IgD-negative memory B cell (primary cell): Measurements from ENCODE around the gene ADARB2. TPM values are rescaled to one million over a fixed set of nuclear protein-coding genes. Genes with fewer than 3 reads are reported as not detected.
"Not testable (repeated sequence)": the region's sequence is repeated elsewhere in the genome, so short reads cannot be mapped to it uniquely, and the experiment has no call there.

Source experiments
- H3K27ac Mint-ChIP-seq, 3 donors: one replicate each; pipeline ENCODE4 v1.8.0; 2020 to 2022; ENCODE audit warnings: mild to moderate bottlenecking in 3 of 3, mixed read lengths in 3 of 3, moderate library complexity in 1 of 3
- H3K27me3 Mint-ChIP-seq: one replicate; pipeline ENCODE4 v1.8.0; 2021; ENCODE audit warnings: mixed read lengths
- H3K36me3 Mint-ChIP-seq: one replicate; pipeline ENCODE4 v1.8.0; 2020; ENCODE audit warnings: mild to moderate bottlenecking, mixed read lengths
- H3K4me1 Mint-ChIP-seq, 3 donors: one replicate each; pipeline ENCODE4 v1.8.0; 2020 to 2022; ENCODE audit warnings: mixed read lengths in 3 of 3, mild to moderate bottlenecking in 1 of 3
- H3K4me3 Mint-ChIP-seq, 4 donors: one replicate each; pipeline ENCODE4 v1.8.0; 2020 to 2022; ENCODE audit warnings: mild to moderate bottlenecking in 4 of 4, mixed read lengths in 4 of 4, moderate library complexity in 3 of 4
- H3K9me3 Mint-ChIP-seq, 3 donors: one replicate each; pipeline ENCODE4 v1.8.0; 2020 to 2021; ENCODE audit warnings: mixed read lengths in 3 of 3, mild to moderate bottlenecking in 1 of 3
- polyA plus RNA-seq: library from polyadenylated mRNA; unstranded; fragments of 300-500 nt; fragmentation: Illumina TruSeq; gene quantifications from one replicate; pipeline ENCODE4 v1.2.3, GENCODE V29; 2021

ADARB2 gene
- polyA plus RNA-seq = not detected

DNA sequence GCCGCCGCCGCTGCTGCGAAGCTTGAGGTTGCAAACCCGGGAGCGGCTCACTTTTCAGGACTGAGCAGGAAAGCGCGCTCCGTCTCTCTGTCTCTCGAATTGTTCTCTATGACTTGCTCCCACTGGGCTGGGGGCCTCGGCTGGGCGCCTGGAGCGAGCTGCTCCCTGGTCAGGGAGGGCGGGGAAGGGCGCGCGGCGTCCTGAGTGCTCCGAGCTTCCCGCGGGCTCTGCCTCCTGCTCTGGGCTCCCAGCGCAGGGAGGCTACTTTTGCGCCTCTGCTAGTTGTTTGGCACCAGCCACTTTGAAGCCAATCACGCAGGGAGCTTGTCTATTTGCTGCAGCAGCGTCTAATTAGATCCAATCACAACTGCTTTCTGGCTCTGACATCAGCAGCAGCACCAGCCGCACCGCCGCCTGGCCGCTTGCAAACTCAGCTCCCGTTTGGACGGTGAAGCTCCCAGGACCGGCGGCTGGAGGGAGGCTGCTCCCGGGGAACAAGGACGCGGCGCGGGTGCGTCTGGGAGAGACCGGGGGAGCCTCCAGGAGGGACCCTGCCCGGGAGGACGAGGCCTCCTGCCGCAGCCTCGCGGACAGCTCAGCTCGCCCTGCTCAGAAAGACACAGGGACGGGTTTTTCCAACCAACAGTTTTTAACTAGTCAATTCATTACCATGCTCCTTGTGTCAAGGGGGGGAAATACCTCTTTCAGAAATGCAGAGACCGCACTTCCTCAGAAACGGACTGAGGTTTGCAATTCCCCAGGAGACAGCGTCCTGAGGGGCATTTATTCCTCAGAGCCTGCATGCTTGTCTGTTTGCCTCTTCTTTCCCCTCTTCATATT is at the start of gene ADARB2:
ADARB2 (minus strand) TSS at position 304 of the 840 bp plus-strand sequence.
- Mint-ChIP-seq H3K36me3 (no peaks in the 10 kb centered on the region), H3K4me3 (peak within 1 kb of the TSS; percentile 67 to 87 (median 77)), H3K4me1 (peaks cover 15 to 23% (median 21%) of the 10 kb centered on the region in 3 donors), H3K9me3 (no peaks in the 10 kb centered on the region), H3K27ac (no peak within 1 kb of the TSS), H3K27me3 (peaks cover 77% of the 10 kb centered on the region)

DNA sequence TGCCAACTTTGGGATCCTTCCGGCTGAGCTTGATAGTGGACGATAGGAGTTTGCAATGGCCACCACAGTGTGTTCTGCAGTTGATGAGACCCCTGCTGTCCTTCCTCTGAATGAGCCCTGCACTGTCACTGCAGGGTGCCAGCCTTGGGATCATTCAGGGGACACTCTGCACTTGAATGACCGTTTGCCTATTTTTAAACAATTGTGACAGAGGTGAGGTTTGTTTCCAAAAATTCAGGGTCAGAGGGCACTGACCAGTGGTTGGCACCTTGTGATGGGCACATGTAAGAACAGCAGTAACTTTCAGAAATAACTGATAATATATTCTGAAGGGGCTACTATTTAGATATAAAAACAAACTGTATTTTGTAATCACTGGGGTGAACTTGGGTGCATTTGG is 48.5 kb upstream of the ADARB2 start:
- no peaks in the 10 kb centered on the region for H3K4me1 Mint-ChIP-seq
- H3K9me3 Mint-ChIP-seq = peaks cover 0 to 4% (median 3%) of the 10 kb centered on the region in 3 donors
- peaks cover 6% of the 10 kb centered on the region for H3K27me3 Mint-ChIP-seq
- no peaks in the 10 kb centered on the region for H3K36me3 Mint-ChIP-seq
- no peak overlapping the region for H3K27ac Mint-ChIP-seq
- H3K4me3 Mint-ChIP-seq = no peak overlapping the region

DNA sequence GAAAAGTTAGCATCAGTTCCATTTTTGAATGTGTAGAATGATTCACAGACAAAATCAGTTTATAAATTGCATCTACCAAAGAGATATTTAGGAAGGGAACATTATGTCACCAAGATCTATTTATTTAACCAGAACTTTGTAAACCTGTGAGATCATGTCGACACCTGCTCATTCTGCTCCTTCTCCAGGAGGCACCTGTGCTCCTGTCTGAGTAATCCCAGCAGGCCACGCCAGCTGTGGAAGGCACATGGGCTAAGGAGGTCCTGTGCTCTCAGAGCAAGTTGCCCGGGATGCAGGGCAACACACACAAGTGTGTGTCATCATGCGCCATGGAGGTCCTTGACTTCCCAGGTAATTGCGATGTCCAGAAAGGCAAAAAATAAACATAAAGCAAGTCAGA is 45.5 kb upstream of the ADARB2 start:
- H3K4me1 Mint-ChIP-seq = no peaks in the 10 kb centered on the region
- H3K27me3 Mint-ChIP-seq = peaks cover 2% of the 10 kb centered on the region
- no peaks in the 10 kb centered on the region for H3K36me3 Mint-ChIP-seq
- H3K27ac Mint-ChIP-seq = no peak overlapping the region
- H3K4me3 Mint-ChIP-seq = no peak overlapping the region
- H3K9me3 Mint-ChIP-seq = peaks cover 0 to 3% (median 2%) of the 10 kb centered on the region in 3 donors

DNA sequence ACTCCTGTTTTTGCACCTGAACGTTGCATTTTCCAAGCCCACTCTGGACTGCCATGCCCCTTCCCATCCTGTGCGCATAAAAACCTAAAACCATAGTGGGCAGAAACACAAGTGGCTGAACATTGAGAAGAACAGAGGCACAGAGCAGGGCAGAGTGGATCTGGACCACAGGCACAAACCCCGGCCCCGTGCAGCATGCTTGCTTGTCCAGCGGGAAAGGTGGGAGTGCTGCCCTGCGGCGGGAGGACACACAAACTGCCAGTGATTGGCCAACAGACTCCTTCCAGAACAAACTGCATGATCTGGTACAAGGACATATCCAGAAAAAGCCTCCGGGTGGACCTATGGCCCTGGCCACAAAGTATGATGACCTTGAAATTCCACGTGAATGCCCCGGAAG is 42.5 kb upstream of the ADARB2 start:
- Mint-ChIP-seq H3K4me3 (no peak overlapping the region), H3K27ac (no peak overlapping the region), H3K27me3 (peaks cover 2% of the 10 kb centered on the region), H3K36me3 (no peaks in the 10 kb centered on the region), H3K9me3 (peaks cover 0 to 3% (median 2%) of the 10 kb centered on the region in 3 donors), H3K4me1 (peaks cover 0 to 1% (median 0%) of the 10 kb centered on the region in 3 donors)

DNA sequence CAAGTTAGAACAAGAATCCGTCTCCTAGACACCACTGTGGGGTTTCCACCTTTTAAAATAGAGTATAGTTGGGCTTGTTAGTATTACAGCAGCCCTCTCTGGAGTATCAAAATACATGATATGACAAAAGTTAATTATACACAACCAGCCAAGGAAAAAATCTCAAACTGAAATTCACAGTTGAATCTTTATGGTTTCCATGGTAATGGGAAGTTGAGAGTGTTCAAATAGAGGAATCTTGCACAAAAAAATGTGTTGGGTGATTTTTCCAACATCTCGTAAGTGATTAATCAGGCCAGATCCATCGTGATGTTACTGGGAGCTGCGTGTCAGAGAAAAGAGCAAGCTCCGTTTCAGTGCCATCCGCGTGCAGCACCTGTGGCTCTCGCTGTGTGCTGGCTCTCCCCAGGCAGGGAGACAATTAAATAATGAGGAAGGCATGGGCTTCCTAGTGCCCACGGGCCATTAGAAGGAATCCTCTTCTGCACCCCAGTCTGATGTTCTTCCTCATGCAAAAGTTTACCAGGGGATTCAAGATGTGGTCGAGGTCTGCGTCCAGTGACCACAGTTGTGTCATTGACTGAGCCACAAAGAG is 41.1 kb upstream of the ADARB2 start:
- H3K4me3 Mint-ChIP-seq = no peak overlapping the region
- H3K9me3 Mint-ChIP-seq = peaks cover 0 to 2% (median 2%) of the 10 kb centered on the region in 3 donors
- H3K27ac Mint-ChIP-seq = no peak overlapping the region
- no peaks in the 10 kb centered on the region for H3K36me3 Mint-ChIP-seq
- H3K4me1 Mint-ChIP-seq = peaks cover 0 to 2% (median 0%) of the 10 kb centered on the region in 3 donors
- H3K27me3 Mint-ChIP-seq = peaks cover 1% of the 10 kb centered on the region

DNA sequence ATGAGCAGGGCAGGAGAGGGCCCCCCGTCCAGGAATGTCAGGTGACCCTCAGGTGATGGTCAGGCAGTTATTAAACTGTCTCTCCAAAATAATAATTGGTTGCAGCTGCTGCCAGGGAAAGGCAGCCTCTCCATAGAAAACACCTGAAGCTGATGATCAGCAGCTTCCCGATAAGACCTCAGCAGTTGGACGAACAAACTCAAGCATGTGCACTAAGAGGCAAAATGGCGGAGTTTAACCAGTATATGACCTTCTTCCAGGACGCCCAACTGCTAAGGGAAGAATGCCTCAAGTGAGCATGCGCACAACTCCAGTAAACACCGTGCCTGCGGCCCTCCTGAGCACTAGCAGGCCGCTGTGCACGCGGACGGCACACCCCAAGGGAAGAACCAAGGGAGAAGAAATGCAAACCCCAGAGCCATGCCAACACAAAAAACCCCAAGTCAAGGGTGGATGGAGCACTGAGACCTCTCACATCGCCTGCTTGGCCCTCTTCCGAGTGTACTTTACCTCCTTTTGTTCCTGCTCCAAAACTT is 38.9 kb upstream of the ADARB2 start:
- H3K4me1 Mint-ChIP-seq = peaks cover 0 to 2% (median 0%) of the 10 kb centered on the region in 3 donors
- H3K36me3 Mint-ChIP-seq = no peaks in the 10 kb centered on the region
- peaks cover 1% of the 10 kb centered on the region for H3K27me3 Mint-ChIP-seq
- no peak overlapping the region for H3K4me3 Mint-ChIP-seq
- no peak overlapping the region for H3K27ac Mint-ChIP-seq
- H3K9me3 Mint-ChIP-seq = no peaks in the 10 kb centered on the region

DNA sequence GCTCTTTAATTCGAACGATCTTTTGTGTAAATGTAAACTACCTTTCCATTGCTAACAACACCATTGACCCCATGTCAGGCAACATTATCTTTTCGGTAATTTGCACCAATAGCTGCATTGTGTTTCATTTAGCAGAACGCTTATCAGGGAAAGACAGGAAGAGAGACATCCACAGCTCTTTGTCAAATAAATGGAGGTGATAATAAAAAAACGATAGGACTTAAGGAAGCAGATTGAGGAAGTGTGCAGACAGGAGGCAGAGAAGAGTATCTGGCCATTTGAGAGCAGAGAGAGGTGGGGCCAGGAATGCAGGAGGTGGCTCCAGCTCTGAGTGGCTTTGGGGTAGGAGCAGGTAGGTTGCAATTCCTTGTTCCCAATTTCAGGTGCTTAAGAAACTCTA is 37.5 kb upstream of the ADARB2 start:
- H3K4me1 Mint-ChIP-seq = peaks cover 0 to 2% (median 0%) of the 10 kb centered on the region in 3 donors
- no peaks in the 10 kb centered on the region for H3K36me3 Mint-ChIP-seq
- H3K4me3 Mint-ChIP-seq = no peak overlapping the region
- no peaks in the 10 kb centered on the region for H3K9me3 Mint-ChIP-seq
- peaks cover 1% of the 10 kb centered on the region for H3K27me3 Mint-ChIP-seq
- H3K27ac Mint-ChIP-seq = no peak overlapping the region

DNA sequence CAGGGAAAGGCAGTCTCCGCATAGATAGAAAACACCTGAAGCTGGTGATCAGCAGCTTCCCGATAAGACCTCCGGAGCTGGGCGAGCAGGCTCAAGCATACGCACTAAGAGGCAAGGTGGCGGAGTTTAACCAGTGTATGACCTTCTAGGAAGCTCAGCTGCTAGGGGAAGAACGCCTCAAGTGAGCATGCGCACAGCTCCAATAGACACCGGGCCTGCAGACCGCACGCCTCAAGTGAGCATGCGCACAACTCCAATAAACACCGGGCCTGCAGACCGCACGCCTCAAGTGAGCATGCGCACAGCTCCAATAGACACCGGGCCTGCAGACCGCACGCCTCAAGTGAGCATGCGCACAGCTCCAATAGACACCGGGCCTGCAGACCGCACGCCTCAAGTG is 35.9 kb upstream of the ADARB2 start:
- H3K4me1 Mint-ChIP-seq, H3K9me3 Mint-ChIP-seq, H3K4me3 Mint-ChIP-seq, H3K27ac Mint-ChIP-seq, H3K36me3 Mint-ChIP-seq, H3K27me3 Mint-ChIP-seq: not testable (repeated sequence)

DNA sequence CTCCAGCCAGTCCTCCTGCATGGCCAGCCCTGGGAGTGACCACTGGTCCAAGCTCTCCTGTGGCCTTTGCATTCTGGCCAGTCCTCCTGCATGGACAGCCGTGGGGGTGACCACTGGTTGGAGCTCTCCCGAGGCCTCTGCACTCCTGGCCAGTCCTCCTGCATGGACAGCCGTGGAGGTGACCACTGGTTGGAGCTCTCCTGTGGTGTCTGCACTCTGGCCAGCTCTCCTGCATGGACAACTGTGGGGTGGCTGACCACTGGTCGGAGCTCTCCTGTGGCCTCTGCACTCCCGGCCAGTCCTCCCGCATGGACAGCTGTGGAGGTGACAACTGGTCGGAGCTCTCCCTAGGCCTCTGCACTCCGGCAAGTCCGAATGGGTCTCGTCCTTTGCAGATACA is 28.7 kb upstream of the ADARB2 start:
- H3K9me3 Mint-ChIP-seq = no peaks in the 10 kb centered on the region
- H3K4me3 Mint-ChIP-seq = no peak overlapping the region
- H3K36me3 Mint-ChIP-seq = no peaks in the 10 kb centered on the region
- peaks cover 7% of the 10 kb centered on the region for H3K27me3 Mint-ChIP-seq
- H3K4me1 Mint-ChIP-seq = no peaks in the 10 kb centered on the region
- no peak overlapping the region for H3K27ac Mint-ChIP-seq

DNA sequence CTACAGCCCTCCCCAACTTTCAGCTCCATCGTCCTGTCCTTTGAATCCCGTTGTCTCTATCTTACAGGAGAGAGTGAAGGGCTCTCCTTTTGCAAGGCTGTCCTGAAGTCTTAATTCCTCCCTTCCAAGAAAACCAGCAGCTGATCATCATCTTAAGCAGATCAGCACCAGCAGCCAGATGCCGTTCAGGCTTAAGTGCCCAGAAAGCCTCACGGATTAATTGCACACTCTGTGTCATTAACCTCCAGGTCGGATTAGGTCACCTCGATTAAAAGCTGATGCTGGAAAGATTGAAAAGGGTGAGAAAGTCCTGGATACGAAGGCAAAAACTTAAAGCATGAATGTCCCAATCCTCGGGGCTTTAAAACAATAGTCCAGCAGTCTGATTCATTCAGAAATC is 24.8 kb upstream of the ADARB2 start:
- Mint-ChIP-seq H3K4me3 (no peak overlapping the region), H3K4me1 (no peaks in the 10 kb centered on the region), H3K36me3 (no peaks in the 10 kb centered on the region), H3K9me3 (peaks cover 0 to 17% (median 5%) of the 10 kb centered on the region in 3 donors), H3K27ac (no peak overlapping the region), H3K27me3 (peaks cover 6% of the 10 kb centered on the region)

DNA sequence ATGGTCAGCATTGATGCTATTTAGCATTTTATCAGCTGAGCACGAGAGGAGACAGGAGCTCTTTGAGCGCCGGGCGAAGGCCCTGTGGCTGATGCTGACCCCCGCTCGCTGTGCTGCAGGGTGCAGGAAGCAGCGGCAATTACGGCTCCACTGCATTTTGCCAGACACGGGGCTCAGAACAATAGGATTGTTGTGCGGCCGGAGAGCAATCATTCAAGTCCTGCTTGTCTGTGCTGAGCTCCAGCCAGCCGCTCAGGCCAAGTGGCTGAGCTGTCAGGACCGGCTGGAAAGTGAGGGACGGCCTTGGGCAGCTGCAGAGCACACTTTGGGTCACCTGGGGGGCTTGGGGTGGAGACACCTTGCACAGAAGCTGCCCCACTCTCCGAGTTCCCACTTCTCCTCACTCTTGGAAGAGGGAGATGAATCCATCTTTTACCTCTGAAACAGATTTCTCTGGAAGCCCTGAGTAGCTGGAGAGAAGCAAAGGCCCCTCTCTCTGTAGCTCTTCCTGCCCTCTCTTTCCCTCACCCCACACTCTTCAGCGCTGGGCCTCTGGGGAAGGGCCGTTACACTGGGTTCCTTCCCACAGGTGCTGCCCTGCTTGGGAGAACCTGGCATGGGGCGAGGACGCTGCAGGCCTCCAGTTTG is 17.3 kb upstream of the ADARB2 start:
- H3K4me3 Mint-ChIP-seq = no peak overlapping the region
- H3K36me3 Mint-ChIP-seq = no peaks in the 10 kb centered on the region
- no peak overlapping the region for H3K27ac Mint-ChIP-seq

DNA sequence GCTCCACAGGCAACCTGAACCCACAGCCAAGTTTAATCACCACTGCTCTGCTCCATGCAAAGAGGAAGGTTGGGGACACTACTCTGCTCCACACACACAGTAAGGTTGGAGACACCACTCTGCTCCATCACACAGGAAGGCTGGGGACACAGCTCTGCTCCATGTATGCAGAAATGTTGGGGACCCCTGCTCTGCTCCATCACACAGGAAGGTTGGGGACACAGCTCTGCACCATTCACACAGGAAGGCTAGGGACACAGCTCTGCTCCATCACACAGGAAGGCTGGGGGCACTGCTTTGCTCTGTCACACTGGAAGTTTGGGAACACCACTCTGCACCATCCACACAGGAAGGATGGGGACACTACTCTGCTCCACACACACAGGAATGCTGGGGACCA is 14.8 kb upstream of the ADARB2 start:
- Mint-ChIP-seq H3K9me3 (peaks cover 4 to 25% (median 20%) of the 10 kb centered on the region in 3 donors), H3K36me3 (no peaks in the 10 kb centered on the region), H3K27me3 (peaks cover 18% of the 10 kb centered on the region), H3K27ac (no peak overlapping the region), H3K4me3 (no peak overlapping the region), H3K4me1 (no peaks in the 10 kb centered on the region)

More for the DNA sequence above, 17.3 kb upstream of the ADARB2 start:
- Mint-ChIP-seq H3K4me1 (no peaks in the 10 kb centered on the region), H3K9me3 (peaks cover 4 to 27% (median 14%) of the 10 kb centered on the region in 3 donors), H3K27me3 (peaks cover 15% of the 10 kb centered on the region)

DNA sequence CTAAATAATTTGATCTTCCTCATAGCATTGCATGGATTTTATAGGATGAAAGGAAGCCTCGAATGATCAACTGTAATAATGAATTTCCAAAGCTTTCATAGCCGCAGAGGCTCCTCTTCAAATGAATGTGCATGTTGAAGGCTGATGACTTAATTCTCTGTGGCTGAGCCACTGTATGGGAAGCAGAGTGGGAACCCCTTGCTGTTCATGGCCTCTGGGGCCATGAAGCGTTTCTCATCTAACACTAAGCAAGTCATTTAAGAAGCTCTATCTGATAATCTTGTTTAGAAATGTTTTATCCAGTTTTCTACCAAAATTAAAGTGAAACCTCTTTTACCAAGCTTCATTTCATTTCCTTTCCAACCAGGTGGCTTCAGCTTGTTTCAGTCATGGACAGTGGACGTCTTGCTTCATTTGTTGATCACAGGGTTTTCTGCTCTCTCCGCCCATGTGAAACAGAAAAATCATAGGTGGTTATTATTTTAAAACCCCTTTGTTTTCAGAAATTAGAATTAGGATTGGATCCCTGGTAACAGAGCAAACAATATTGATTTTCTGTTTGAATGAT is 10.3 kb upstream of the ADARB2 start:
- Mint-ChIP-seq H3K27me3 (peaks cover 18% of the 10 kb centered on the region), H3K9me3 (peaks cover 1 to 20% (median 16%) of the 10 kb centered on the region in 3 donors), H3K4me1 (peaks cover 0 to 1% (median 0%) of the 10 kb centered on the region in 3 donors), H3K4me3 (peak overlapping the region in 1 of 4 donors; percentile 12), H3K36me3 (no peaks in the 10 kb centered on the region), H3K27ac (no peak overlapping the region)

DNA sequence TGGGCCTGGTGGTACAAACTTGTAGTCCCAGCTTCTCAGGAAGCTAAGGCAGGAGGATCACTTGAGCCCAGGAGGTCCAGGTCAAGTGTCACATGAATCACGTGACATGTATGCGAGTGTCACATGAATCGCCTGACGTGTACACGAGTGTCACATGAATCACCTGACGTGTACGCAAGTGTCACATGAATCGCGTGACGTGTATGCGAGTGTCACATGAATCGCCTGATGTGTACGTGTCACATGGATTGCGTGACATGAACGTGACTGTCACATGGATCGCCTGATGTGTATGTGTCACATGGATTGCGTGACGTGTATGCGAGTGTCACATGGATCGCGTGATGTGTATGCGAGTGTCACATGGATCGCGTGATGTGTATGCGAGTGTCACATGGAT is 9.5 kb upstream of the ADARB2 start:
- H3K9me3 Mint-ChIP-seq = peaks cover 1 to 20% (median 12%) of the 10 kb centered on the region in 3 donors
- H3K36me3 Mint-ChIP-seq = no peaks in the 10 kb centered on the region
- peaks cover 17% of the 10 kb centered on the region for H3K27me3 Mint-ChIP-seq
- H3K27ac Mint-ChIP-seq = no peak overlapping the region
- peaks cover 0 to 1% (median 0%) of the 10 kb centered on the region in 3 donors for H3K4me1 Mint-ChIP-seq
- H3K4me3 Mint-ChIP-seq = no peak overlapping the region
